ENCODE results near the gene TMA16.

DNA sequence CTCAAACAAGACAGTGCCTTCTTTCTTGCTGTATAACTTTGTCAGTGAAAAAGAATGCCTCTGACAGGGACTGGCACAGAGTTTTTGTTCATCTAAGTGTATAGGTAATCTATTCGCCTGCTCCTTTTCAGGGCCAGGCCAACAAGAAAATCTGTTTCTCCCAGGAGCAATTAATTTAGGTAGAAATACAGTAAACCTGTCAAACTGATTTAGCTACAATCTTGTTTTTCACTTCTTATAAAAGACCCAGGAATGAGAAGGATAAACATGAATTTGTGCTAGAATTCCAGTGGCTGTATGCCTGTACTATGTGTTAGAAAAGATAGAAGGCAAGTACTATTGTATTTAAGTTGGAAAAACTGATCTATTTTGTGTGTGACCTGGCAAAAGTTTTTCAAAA, 6.1 kb downstream of the TMA16 start:
- no peak for TF ChIP-seq EZH2phosphoT487 (IDR thresholded peaks at IDR 0.05; ENCODE audit: insufficient read depth, low read depth)
- no peak for TF ChIP-seq EZH2 (IDR thresholded peaks at IDR 0.05; ENCODE audit: insufficient read depth, poor library complexity, severe bottlenecking)

Measured in GM23248 (cell line).